ENCODE measurements around the gene CNOT8. TPM values are rescaled to one million over a fixed set of nuclear protein-coding genes. Genes with fewer than 3 reads are reported as not detected.

Gene CNOT8
- polyA plus RNA-seq, 1 of the 3 experiments (the other 2 are of a cell fraction): 45.3 TPM

DNA sequence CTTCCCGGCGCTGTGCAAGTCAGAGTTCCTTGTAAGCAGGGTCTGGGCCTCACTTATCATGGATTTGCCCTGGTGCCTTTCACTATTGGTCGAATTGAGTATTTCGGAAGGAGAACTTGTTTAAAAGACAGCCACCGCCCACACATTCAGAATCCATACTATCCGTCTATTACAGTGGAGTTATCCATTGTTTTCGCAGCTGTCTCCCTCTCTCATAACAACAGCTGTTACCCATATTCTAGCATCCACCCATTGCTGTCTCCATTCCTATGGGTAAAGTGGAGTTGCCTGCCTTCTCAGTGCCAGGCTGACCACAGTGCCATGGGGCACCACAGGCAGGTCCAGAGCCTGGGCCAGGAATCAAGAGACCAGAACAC lies 28.2 kb upstream of the CNOT8 start:
- Histone ChIP-seq H3K27ac (ENCODE audit: low read depth in 2 of 2, low read length in 1 of 2) (no peak overlapping the region), H3K9me2 (no peaks in the 10 kb centered on the region), H3K4me1 (ENCODE audit: control insufficient read depth in 1 of 2, insufficient read depth in 2 of 2, low read depth in 1 of 2, low read length in 1 of 2) (peaks cover 7 to 9% of the 10 kb centered on the region in 2 experiments; a peak in 3 of 4 replicates), H3K36me3 (replicated peaks in 1 of 2; ENCODE audit: control insufficient read depth in 1 of 2, insufficient read depth in 2 of 2, low read length in 1 of 2) (peaks cover 0 to 5% of the 10 kb centered on the region in 2 experiments), H2AFZ (ENCODE audit: low read depth) (no peak overlapping the region), H3K9ac (no peak overlapping the region), H3K4me2 (no peak overlapping the region), H3K9me3 (no peaks in the 10 kb centered on the region), H3K27me3 (ENCODE audit: insufficient read depth) (no peaks in the 10 kb centered on the region), H3F3A (replicated peaks; ENCODE audit: insufficient read depth) (peaks cover 5% of the 10 kb centered on the region), H3K79me2 (ENCODE audit: insufficient read depth) (no peaks in the 10 kb centered on the region), H4K20me1 (ENCODE audit: insufficient read depth) (no peaks in the 10 kb centered on the region), H3K4me3 (ENCODE audit: low read depth in 2 of 2, low read length in 1 of 2) (no peak overlapping the region)
- WGBS (ENCODE audit: low lambda C conversion rate): 95% methylated on average over 7 of the region's 7 CpGs
- DNase-seq: no peak
- CTCF ChIA-PET: interaction anchor here (1.0 to 2.0 kb wide), 3 partner anchors 10 to 15 kb away, joined by 3 to 6 read pairs (median 5); no protein-coding TSS in a partner anchor
- no peak for TF ChIP-seq TCF12 (IDR thresholded peaks at IDR 0.05)
- TF ChIP-seq FOSL2 (IDR thresholded peaks at IDR 0.05; ENCODE audit: borderline replicate concordance, low read depth): no peak
- POLR2A ChIA-PET: no interaction called here

- Histone ChIP-seq H2AFZ (ENCODE audit: low read depth) (no peak overlapping the region), H3K4me2 (no peak overlapping the region), H3K27me3 (ENCODE audit: insufficient read depth) (no peaks in the 10 kb centered on the region), H3K9ac (no peak overlapping the region), H3K79me2 (ENCODE audit: insufficient read depth) (no peaks in the 10 kb centered on the region), H3K9me2 (no peaks in the 10 kb centered on the region), H4K20me1 (ENCODE audit: insufficient read depth) (no peaks in the 10 kb centered on the region), H3K4me1 (ENCODE audit: control insufficient read depth in 1 of 2, insufficient read depth in 2 of 2, low read depth in 1 of 2, low read length in 1 of 2) (peaks cover 9 to 10% of the 10 kb centered on the region in 2 experiments; a peak in 3 of 4 replicates), H3K27ac (ENCODE audit: low read depth in 2 of 2, low read length in 1 of 2) (no peak overlapping the region), H3K4me3 (ENCODE audit: low read depth in 2 of 2, low read length in 1 of 2) (no peak overlapping the region), H3F3A (replicated peaks; ENCODE audit: insufficient read depth) (peaks cover 7% of the 10 kb centered on the region), H3K9me3 (no peaks in the 10 kb centered on the region), H3K36me3 (replicated peaks in 1 of 2; ENCODE audit: control insufficient read depth in 1 of 2, insufficient read depth in 2 of 2, low read length in 1 of 2) (peaks cover 0 to 5% of the 10 kb centered on the region in 2 experiments)
- 85% methylated on average over 4 of the region's 4 CpGs for WGBS (ENCODE audit: low lambda C conversion rate)
- TF ChIP-seq, protein P1, sequence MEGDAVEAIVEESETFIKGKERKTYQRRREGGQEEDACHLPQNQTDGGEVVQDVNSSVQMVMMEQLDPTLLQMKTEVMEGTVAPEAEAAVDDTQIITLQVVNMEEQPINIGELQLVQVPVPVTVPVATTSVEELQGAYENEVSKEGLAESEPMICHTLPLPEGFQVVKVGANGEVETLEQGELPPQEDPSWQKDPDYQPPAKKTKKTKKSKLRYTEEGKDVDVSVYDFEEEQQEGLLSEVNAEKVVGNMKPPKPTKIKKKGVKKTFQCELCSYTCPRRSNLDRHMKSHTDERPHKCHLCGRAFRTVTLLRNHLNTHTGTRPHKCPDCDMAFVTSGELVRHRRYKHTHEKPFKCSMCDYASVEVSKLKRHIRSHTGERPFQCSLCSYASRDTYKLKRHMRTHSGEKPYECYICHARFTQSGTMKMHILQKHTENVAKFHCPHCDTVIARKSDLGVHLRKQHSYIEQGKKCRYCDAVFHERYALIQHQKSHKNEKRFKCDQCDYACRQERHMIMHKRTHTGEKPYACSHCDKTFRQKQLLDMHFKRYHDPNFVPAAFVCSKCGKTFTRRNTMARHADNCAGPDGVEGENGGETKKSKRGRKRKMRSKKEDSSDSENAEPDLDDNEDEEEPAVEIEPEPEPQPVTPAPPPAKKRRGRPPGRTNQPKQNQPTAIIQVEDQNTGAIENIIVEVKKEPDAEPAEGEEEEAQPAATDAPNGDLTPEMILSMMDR (IDR thresholded peaks at IDR 0.05): no peak
- no peak for TF ChIP-seq GABPA (IDR thresholded peaks at IDR 0.05; ENCODE audit: low read depth)
- TF ChIP-seq YY1 (IDR thresholded peaks at IDR 0.05; ENCODE audit: low read depth): no peak
- TF ChIP-seq, protein P2, sequence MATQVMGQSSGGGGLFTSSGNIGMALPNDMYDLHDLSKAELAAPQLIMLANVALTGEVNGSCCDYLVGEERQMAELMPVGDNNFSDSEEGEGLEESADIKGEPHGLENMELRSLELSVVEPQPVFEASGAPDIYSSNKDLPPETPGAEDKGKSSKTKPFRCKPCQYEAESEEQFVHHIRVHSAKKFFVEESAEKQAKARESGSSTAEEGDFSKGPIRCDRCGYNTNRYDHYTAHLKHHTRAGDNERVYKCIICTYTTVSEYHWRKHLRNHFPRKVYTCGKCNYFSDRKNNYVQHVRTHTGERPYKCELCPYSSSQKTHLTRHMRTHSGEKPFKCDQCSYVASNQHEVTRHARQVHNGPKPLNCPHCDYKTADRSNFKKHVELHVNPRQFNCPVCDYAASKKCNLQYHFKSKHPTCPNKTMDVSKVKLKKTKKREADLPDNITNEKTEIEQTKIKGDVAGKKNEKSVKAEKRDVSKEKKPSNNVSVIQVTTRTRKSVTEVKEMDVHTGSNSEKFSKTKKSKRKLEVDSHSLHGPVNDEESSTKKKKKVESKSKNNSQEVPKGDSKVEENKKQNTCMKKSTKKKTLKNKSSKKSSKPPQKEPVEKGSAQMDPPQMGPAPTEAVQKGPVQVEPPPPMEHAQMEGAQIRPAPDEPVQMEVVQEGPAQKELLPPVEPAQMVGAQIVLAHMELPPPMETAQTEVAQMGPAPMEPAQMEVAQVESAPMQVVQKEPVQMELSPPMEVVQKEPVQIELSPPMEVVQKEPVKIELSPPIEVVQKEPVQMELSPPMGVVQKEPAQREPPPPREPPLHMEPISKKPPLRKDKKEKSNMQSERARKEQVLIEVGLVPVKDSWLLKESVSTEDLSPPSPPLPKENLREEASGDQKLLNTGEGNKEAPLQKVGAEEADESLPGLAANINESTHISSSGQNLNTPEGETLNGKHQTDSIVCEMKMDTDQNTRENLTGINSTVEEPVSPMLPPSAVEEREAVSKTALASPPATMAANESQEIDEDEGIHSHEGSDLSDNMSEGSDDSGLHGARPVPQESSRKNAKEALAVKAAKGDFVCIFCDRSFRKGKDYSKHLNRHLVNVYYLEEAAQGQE (IDR thresholded peaks at IDR 0.05; ENCODE audit: low read depth, low read length): no peak
- TF ChIP-seq MAX (IDR thresholded peaks at IDR 0.05; ENCODE audit: low read depth): no peak
- TF ChIP-seq USF2 (IDR thresholded peaks at IDR 0.05; ENCODE audit: borderline replicate concordance, low read depth, low read length): no peak
- DNase-seq: no peak
- POLR2A ChIA-PET: no interaction called here
- CTCF ChIA-PET: no interaction called here
Observed at GRCh38 chr5:154830596-154830995, 27.8 kb upstream of the CNOT8 start.
